HG03097 (cell line): ENCODE results near the gene PYURF.

ENCODE experiments used
- ATAC-seq: cut with Tn5 transposase; IDR thresholded peaks from one replicate; pipeline ENCODE4 v1.9.1; 2021; ENCODE audit not compliant: unreplicated experiment, low FRiP score

PYURF gene

DNA sequence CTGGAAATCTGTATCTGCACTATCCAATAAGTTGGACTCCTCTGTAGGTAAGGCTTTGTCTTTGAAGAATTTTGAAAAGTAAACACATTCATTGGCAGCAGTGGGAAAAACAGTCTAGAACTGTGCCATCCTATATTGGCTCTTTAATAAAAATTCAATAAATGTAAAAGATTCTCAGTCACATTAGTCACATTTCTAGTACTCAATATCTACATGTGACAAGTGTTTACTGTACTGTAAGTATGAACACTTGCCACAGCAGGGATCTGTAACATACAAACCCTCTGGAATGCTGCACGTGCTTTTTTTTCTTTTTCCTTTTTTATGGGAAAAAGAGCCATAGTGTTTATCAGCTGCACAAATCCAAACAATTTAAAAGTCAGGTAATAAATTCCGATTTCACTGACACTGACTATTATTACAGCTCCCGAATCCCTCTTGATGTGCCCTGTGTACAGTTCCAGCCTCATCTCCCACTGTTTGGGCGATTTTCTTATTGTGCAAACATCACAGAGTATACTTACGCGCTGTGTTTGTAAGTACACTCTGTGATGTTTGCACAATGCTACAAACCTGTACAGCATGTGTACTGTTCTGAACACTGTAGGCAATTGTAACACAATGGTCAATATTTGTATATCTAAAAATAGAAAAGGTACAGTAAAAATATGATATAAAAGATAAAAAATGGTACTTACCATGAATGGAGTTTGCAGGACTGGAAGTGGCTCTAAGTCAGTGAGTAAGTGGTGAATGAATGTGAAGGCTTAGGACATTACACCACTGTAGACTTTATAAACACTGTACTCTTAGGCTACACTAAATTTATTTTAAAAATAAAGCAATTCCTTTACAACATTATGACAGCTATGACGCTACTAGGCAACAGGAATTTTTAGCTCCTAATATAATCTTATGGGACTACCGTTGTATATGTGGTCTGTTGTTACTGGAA, 8.7 kb downstream of the PYURF start:
- ATAC-seq = no peak

DNA sequence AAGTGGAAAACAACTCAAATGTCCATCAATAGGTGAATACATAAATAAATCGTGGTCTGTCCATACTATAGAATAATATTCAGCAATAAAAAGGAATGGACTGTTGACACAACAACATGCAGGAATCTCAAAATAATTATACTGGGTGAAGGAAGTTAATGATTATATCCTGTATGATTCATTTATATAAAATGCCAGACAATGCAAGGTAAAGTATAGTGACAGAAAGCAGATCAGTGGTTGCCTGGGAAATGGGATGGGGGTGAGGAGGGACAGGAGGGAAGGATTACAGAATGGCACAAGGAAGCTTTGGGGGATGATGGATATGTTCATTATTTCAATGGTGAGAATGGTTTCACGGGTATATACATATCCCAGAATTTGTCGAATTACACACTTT, 12.3 kb downstream of the PYURF start:
- ATAC-seq = no peak

- ATAC-seq = no peak
These were observed 20.2 kb downstream of the PYURF start for GRCh38 chr4:88503344-88503743.

- ATAC-seq = no peak
These were observed 25.6 kb downstream of the PYURF start for GRCh38 chr4:88497859-88498409.

DNA sequence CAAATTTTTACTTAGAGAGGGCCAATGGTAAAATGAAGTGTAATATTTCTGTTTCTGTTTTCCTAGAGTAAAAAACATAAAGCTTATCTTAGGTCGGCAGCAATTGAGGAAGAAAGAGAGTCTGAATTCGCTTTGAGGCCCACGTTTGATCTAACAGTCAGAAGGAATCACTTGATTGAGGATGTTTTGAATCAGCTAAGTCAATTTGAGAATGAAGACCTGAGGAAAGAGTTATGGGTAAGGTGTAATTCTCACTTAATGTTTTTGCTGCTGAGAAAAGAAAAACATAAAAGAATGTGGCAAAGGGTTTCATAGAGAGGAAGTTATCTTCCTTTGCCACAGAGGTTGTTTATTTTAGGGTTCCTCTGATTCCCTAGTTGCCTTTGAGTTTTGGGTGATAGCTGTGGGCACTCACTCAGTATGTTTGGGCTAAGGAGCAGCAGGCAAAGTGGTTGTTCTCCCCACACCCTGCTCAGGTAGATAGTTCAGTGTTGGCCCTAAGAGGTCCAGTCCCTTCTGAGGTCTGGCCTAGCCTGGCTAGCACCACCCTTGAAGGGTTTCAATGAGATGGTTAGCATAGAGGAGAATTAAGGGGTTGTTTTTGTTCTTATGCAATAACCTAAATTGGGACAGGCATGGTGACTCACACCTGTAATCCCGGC, 34.3 kb downstream of the PYURF start:
- ATAC-seq = no peak

- no peak for ATAC-seq
These were observed 42.0 kb downstream of the PYURF start for GRCh38 chr4:88481537-88481936.

- no peak for ATAC-seq
These were observed 45.3 kb downstream of the PYURF start for GRCh38 chr4:88478247-88478646.

DNA sequence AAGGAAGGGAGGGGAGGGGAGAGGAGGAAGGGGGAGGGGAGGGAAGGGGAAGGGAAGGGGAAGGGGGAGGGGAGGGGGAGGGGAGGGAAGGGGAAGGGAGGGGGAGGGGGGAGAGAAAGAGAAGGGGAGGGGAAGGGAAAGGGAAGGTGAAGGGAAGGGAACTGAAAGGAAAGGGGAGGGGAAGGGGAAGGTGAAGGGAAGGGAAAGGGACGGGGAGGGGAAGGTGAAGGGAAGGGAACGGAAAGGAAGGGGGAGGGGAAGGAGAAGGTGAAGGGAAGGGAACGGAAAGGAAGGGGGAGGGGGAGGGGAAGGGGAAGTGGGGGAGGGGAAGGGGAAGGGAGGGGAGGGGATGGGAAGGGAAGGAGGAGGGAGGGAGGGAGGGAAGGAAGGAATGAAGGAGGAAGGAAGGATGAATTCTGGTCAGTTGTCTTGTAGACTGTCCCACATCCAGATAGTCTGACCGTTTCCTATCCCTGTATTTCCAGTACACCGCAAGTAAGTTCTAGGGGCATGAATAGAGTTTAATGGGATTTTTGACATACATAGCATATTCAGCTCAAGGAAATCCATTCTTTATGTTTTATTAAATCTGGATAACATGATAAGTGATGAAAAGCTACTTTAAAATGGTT, 46.2 kb downstream of the PYURF start:
- no peak for ATAC-seq
